ENCODE measurements around the gene XPC.

Gene XPC

DNA sequence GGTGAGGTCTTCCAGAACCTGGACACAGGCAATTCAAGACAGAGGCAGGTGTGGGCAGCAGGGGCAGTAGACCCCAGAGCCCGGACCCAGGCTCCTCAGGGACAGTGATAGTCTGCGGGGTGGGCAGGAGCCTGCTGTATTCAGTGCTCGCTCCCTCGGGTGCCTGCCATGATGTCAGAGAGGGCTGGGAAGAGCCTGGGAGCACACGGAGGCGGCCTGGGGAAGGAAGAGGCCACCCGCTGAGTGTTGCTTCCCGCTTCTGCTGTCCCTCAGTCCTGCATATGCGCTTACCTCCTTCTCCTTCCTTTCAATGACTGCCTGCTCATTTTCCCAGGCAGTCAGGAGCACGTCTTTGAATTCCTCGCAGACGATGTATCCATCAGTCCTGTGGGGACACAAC is 30.8 kb downstream of the XPC start:
- peaks cover 37% of the 10 kb centered on the region for H3K36me3 ChIP-seq (ENCODE audit: low read depth)
- H3K27ac ChIP-seq (ENCODE audit: poor library complexity, severe bottlenecking), result no peak overlapping the region
- H3K4me3 ChIP-seq (ENCODE audit: severe bottlenecking), result no peak overlapping the region
- TF ChIP-seq, protein P1, sequence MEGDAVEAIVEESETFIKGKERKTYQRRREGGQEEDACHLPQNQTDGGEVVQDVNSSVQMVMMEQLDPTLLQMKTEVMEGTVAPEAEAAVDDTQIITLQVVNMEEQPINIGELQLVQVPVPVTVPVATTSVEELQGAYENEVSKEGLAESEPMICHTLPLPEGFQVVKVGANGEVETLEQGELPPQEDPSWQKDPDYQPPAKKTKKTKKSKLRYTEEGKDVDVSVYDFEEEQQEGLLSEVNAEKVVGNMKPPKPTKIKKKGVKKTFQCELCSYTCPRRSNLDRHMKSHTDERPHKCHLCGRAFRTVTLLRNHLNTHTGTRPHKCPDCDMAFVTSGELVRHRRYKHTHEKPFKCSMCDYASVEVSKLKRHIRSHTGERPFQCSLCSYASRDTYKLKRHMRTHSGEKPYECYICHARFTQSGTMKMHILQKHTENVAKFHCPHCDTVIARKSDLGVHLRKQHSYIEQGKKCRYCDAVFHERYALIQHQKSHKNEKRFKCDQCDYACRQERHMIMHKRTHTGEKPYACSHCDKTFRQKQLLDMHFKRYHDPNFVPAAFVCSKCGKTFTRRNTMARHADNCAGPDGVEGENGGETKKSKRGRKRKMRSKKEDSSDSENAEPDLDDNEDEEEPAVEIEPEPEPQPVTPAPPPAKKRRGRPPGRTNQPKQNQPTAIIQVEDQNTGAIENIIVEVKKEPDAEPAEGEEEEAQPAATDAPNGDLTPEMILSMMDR (IDR thresholded peaks at IDR 0.05; ENCODE audit: poor library complexity, severe bottlenecking), result no peak
- H3K27me3 ChIP-seq (ENCODE audit: insufficient read depth, poor library complexity, severe bottlenecking), result no peaks in the 10 kb centered on the region
- no peaks in the 10 kb centered on the region for H3K9me3 ChIP-seq (ENCODE audit: severe bottlenecking)
- ATAC-seq (ENCODE audit: low read depth) (no peak), DNase-seq (ENCODE audit: low spot score) (no peak)
- peaks cover 26% of the 10 kb centered on the region for H3K4me1 ChIP-seq (ENCODE audit: insufficient read depth, poor library complexity, severe bottlenecking)

- no peak overlapping the region for H3K27ac ChIP-seq (ENCODE audit: poor library complexity, severe bottlenecking)
- no peak overlapping the region for H3K4me3 ChIP-seq (ENCODE audit: severe bottlenecking)
- TF ChIP-seq, protein P1 (IDR thresholded peaks at IDR 0.05; ENCODE audit: poor library complexity, severe bottlenecking), result no peak
- H3K9me3 ChIP-seq (ENCODE audit: severe bottlenecking), result no peaks in the 10 kb centered on the region
- no peak for DNase-seq (ENCODE audit: low spot score)
- ATAC-seq (ENCODE audit: low read depth), result no peak
- peaks cover 37% of the 10 kb centered on the region for H3K36me3 ChIP-seq (ENCODE audit: low read depth)
- no peaks in the 10 kb centered on the region for H3K27me3 ChIP-seq (ENCODE audit: insufficient read depth, poor library complexity, severe bottlenecking)
- H3K4me1 ChIP-seq (ENCODE audit: insufficient read depth, poor library complexity, severe bottlenecking), result peaks cover 30% of the 10 kb centered on the region
Observed at GRCh38 chr3:14147066-14147435, 31.4 kb downstream of the XPC start.

GRCh38 chr3:14146381-14147065 is 31.9 kb downstream of the XPC start:
- Histone ChIP-seq H3K36me3 (ENCODE audit: low read depth) (peaks cover 35% of the 10 kb centered on the region), H3K4me1 (ENCODE audit: insufficient read depth, poor library complexity, severe bottlenecking) (peaks cover 30% of the 10 kb centered on the region), H3K4me3 (ENCODE audit: severe bottlenecking) (no peak overlapping the region), H3K9me3 (ENCODE audit: severe bottlenecking) (no peaks in the 10 kb centered on the region), H3K27me3 (ENCODE audit: insufficient read depth, poor library complexity, severe bottlenecking) (no peaks in the 10 kb centered on the region), H3K27ac (ENCODE audit: poor library complexity, severe bottlenecking) (no peak overlapping the region)
- ATAC-seq (ENCODE audit: low read depth) (no peak), DNase-seq (ENCODE audit: low spot score) (no peak)
- TF ChIP-seq, protein P1 (IDR thresholded peaks at IDR 0.05; ENCODE audit: poor library complexity, severe bottlenecking), result no peak

- Histone ChIP-seq H3K27me3 (ENCODE audit: insufficient read depth, poor library complexity, severe bottlenecking) (no peaks in the 10 kb centered on the region), H3K27ac (ENCODE audit: poor library complexity, severe bottlenecking) (peak overlapping the region; percentile 94)
Observed at GRCh38 chr3:14145670-14146380, 32.6 kb downstream of the XPC start.

More at GRCh38 chr3:14145670-14146380, 32.6 kb downstream of the XPC start:
- TF ChIP-seq, protein P1 (IDR thresholded peaks at IDR 0.05; ENCODE audit: poor library complexity, severe bottlenecking), result no peak
- peaks cover 33% of the 10 kb centered on the region for H3K36me3 ChIP-seq (ENCODE audit: low read depth)
- H3K4me3 ChIP-seq (ENCODE audit: severe bottlenecking), result no peak overlapping the region
- ATAC-seq (ENCODE audit: low read depth) (no peak), DNase-seq (ENCODE audit: low spot score) (no peak)
- peaks cover 30% of the 10 kb centered on the region for H3K4me1 ChIP-seq (ENCODE audit: insufficient read depth, poor library complexity, severe bottlenecking)
- H3K9me3 ChIP-seq (ENCODE audit: severe bottlenecking), result no peaks in the 10 kb centered on the region
